ENCODE data around the gene GJC1. TPM values are rescaled to one million over a fixed set of nuclear protein-coding genes. Genes with fewer than 3 reads are reported as not detected.

Gene GJC1
- total and polyA plus RNA-seq, 9 of the 15 experiments (the other 6 are each of a cell fraction or from before 2014, with no cell fraction given): 0.04 to 1.4 (median 0.18) TPM; not detected in 1

DNA sequence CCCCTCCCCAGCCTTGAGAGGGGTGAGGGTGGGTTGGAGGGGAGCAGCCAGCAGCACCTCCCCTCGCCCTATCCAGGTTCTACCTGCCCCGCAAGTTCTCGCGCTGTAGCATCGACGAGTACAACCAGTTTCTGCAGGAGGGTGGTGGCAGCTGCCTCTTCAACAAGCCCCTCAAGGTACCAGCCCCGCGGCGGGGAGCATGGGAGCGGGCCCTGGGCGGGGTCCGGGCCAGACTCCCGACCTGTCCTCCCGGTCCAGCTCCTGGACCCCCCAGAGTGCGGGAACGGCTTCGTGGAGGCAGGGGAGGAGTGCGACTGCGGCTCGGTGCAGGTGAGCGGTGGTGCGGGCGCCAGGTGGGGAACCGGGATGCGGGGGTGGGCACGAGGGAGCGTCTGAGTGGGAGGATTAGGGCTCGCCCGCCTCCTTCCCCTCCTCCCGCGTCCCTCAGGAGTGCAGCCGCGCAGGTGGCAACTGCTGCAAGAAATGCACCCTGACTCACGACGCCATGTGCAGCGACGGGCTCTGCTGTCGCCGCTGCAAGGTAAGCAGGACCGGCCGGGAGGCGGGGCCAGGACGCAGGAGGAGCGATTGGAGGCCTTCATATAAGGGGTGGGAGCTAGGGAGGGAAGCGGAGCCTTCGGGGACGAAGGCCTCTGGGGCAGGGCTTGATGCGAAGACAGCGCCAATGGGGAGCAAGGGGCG, 54.8 kb downstream of the GJC1 start (continued):
- TF ChIP-seq, protein P1, sequence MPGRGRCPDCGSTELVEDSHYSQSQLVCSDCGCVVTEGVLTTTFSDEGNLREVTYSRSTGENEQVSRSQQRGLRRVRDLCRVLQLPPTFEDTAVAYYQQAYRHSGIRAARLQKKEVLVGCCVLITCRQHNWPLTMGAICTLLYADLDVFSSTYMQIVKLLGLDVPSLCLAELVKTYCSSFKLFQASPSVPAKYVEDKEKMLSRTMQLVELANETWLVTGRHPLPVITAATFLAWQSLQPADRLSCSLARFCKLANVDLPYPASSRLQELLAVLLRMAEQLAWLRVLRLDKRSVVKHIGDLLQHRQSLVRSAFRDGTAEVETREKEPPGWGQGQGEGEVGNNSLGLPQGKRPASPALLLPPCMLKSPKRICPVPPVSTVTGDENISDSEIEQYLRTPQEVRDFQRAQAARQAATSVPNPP (IDR thresholded peaks at IDR 0.05; ENCODE audit: borderline replicate concordance, insufficient read depth, insufficient read length): no peak
- TF ChIP-seq FOXA3 (CRISPR knock-in tag; conservative IDR thresholded peaks at IDR 0.05 in 1 of 2, IDR thresholded peaks at IDR 0.05 in 1 of 2) (0 out of 4 replicates have a peak, but pooled peaks of 1 of the 2 experiments have one; percentile 58), ZNF507 (tag; conservative IDR thresholded peaks at IDR 0.05) (no peak), EP300 (IDR thresholded peaks at IDR 0.05; ENCODE audit: low read length) (no peak), PYGO2 (tag; IDR thresholded peaks at IDR 0.05) (no peak), PHF20 (IDR thresholded peaks at IDR 0.05; ENCODE audit: partially characterized antibody) (no peak), SMARCA4 (IDR thresholded peaks at IDR 0.05) (no peak), ZNF41 (CRISPR knock-in tag; conservative IDR thresholded peaks at IDR 0.05) (no peak), ZNF324 (CRISPR knock-in tag; IDR thresholded peaks at IDR 0.05) (no peak), JUNB (CRISPR knock-in tag; conservative IDR thresholded peaks at IDR 0.05) (no peak), KDM2B (CRISPR knock-in tag; IDR thresholded peaks at IDR 0.05) (no peak), MED1 (CRISPR knock-in tag; IDR thresholded peaks at IDR 0.05; ENCODE audit: borderline replicate concordance) (no peak), TGIF2 (CRISPR knock-in tag; IDR thresholded peaks at IDR 0.05) (no peak), DACH1 (IDR thresholded peaks at IDR 0.05; ENCODE audit: partially characterized antibody) (no peak)
- TF ChIP-seq, protein P2, sequence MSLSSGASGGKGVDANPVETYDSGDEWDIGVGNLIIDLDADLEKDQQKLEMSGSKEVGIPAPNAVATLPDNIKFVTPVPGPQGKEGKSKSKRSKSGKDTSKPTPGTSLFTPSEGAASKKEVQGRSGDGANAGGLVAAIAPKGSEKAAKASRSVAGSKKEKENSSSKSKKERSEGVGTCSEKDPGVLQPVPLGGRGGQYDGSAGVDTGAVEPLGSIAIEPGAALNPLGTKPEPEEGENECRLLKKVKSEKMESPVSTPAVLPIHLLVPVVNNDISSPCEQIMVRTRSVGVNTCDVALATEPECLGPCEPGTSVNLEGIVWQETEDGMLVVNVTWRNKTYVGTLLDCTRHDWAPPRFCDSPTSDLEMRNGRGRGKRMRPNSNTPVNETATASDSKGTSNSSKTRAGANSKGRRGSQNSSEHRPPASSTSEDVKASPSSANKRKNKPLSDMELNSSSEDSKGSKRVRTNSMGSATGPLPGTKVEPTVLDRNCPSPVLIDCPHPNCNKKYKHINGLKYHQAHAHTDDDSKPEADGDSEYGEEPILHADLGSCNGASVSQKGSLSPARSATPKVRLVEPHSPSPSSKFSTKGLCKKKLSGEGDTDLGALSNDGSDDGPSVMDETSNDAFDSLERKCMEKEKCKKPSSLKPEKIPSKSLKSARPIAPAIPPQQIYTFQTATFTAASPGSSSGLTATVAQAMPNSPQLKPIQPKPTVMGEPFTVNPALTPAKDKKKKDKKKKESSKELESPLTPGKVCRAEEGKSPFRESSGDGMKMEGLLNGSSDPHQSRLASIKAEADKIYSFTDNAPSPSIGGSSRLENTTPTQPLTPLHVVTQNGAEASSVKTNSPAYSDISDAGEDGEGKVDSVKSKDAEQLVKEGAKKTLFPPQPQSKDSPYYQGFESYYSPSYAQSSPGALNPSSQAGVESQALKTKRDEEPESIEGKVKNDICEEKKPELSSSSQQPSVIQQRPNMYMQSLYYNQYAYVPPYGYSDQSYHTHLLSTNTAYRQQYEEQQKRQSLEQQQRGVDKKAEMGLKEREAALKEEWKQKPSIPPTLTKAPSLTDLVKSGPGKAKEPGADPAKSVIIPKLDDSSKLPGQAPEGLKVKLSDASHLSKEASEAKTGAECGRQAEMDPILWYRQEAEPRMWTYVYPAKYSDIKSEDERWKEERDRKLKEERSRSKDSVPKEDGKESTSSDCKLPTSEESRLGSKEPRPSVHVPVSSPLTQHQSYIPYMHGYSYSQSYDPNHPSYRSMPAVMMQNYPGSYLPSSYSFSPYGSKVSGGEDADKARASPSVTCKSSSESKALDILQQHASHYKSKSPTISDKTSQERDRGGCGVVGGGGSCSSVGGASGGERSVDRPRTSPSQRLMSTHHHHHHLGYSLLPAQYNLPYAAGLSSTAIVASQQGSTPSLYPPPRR (CRISPR knock-in tag; IDR thresholded peaks at IDR 0.05; ENCODE audit: borderline replicate concordance): no peak
- TF ChIP-seq, protein P3, sequence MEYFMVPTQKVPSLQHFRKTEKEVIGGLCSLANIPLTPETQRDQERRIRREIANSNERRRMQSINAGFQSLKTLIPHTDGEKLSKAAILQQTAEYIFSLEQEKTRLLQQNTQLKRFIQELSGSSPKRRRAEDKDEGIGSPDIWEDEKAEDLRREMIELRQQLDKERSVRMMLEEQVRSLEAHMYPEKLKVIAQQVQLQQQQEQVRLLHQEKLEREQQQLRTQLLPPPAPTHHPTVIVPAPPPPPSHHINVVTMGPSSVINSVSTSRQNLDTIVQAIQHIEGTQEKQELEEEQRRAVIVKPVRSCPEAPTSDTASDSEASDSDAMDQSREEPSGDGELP (CRISPR knock-in tag; IDR thresholded peaks at IDR 0.05; ENCODE audit: borderline replicate concordance): peak; percentile 53; the same call in 1 of the 2 replicates
- TF ChIP-seq, protein P4, sequence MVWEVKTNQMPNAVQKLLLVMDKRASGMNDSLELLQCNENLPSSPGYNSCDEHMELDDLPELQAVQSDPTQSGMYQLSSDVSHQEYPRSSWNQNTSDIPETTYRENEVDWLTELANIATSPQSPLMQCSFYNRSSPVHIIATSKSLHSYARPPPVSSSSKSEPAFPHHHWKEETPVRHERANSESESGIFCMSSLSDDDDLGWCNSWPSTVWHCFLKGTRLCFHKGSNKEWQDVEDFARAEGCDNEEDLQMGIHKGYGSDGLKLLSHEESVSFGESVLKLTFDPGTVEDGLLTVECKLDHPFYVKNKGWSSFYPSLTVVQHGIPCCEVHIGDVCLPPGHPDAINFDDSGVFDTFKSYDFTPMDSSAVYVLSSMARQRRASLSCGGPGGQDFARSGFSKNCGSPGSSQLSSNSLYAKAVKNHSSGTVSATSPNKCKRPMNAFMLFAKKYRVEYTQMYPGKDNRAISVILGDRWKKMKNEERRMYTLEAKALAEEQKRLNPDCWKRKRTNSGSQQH (CRISPR knock-in tag; IDR thresholded peaks at IDR 0.05): no peak
- TF ChIP-seq, protein P5, sequence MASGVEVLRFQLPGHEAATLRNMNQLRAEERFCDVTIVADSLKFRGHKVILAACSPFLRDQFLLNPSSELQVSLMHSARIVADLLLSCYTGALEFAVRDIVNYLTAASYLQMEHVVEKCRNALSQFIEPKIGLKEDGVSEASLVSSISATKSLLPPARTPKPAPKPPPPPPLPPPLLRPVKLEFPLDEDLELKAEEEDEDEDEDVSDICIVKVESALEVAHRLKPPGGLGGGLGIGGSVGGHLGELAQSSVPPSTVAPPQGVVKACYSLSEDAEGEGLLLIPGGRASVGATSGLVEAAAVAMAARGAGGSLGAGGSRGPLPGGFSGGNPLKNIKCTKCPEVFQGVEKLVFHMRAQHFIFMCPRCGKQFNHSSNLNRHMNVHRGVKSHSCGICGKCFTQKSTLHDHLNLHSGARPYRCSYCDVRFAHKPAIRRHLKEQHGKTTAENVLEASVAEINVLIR (CRISPR knock-in tag; IDR thresholded peaks at IDR 0.05): no peak
